ENCODE measurements around the gene CARMIL1.
A peak's percentile ranks its signal among the peaks of the same experiment; 100 is the strongest.

CARMIL1 gene

DNA sequence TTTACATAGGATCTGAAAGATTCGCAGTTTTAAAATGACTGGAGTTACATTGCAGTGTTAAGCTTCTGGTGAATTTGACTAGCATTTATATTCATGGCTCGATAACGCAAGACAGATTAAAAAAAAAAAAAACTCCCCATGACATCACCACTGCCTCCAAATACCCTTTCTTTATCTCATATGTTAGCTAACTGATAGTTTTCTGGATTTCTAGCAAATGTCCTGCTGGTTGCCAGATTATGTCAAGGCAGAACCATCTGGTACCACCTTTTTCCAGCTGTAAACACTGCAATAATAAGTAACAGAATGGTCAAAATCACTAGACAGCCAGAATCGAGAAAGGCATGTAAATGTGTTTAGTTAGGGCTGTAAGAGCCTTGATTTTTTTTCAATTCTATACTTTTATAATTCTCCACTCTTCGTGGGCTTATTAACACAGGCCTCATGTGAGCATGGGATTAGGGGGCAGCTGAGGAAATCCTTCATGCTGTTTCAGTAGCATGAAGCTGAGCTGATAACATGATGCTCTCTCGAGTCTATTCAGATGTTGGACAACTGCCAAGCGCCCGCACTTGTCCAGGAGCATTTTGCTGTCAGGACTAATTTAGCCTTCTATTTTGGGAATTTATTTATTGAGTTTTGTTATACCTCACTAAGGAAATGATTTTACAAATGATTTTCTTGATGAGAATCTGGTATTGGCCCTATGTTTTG, 206.8 kb downstream of the CARMIL1 start:
- DNase-seq: no peak

DNA sequence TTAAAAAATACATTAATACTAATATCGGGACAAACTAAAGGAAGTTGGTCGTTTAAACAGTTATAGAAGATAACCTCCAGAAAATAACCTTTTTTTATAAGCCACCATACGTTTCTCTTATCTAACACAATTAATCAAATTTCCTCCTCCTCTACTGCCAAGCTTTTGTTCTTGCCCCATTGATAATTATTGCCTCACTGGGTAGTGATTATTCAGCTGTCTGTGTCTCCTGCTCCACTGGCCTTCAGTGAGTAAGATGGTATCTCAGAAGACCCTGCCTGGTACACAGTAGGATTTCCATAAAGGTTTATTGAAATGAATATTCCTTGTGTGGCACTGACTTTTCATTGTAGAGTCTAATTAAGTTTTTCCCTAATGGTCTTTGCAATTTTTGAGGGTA, 207.4 kb downstream of the CARMIL1 start:
- no peak for DNase-seq

DNA sequence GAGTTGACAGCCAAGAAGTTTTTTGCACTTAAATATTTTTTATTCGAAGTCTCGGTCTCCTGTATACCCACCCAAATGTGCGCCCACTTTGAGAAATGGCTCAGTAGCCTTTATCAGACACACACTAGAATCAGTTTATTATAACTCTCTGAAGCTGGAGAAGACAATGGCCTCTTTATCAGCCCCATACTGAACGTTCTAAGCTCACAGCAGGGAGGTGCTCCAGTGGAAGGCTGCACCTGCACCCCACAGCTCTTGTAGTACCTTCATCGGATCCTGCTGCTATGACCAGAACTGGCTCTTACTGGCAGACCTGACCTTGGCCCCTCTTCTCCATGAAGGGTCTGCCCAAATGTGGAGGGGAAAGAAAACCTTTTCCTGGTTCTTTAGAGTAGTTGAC, 207.8 kb downstream of the CARMIL1 start:
- DNase-seq: no peak

DNA sequence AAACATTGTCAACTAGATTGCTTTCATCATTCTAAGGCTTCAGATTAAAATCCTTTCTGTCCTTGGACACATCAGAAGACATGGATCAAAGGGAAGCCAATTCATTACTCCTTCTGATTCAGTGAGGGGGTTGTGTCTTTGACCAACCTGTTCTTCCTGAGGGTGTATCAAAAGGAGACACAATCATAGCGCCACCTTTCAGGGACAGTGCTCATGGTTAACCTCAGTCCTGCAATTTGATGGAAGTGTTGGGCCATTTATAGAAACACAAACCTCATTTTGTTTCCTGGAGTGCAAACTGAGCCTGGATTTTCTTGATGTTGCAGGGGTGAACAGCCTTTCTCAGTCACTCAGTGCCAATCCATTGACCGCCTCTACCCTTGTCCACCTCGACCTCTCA, 209.0 kb downstream of the CARMIL1 start:
- DNase-seq: no peak

DNA sequence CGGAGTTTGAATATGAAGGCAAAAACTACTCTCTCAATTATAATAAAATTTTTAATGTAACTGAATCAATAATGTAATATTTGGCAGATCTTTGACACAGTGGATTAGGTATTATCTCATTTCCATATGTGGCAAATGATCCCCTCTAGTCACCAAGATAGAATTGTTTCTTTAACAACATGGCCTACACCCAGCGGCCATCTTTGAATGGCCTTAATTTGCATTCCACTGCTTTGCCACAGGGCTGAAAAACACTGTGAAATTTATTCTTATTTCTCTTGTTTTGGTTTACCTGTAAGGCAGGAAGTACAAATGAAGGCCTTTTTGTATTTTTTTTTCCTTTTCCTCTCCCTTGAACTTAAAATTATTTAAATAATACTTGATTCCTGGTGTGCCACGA, 210.2 kb downstream of the CARMIL1 start:
- DNase-seq: no peak

DNA sequence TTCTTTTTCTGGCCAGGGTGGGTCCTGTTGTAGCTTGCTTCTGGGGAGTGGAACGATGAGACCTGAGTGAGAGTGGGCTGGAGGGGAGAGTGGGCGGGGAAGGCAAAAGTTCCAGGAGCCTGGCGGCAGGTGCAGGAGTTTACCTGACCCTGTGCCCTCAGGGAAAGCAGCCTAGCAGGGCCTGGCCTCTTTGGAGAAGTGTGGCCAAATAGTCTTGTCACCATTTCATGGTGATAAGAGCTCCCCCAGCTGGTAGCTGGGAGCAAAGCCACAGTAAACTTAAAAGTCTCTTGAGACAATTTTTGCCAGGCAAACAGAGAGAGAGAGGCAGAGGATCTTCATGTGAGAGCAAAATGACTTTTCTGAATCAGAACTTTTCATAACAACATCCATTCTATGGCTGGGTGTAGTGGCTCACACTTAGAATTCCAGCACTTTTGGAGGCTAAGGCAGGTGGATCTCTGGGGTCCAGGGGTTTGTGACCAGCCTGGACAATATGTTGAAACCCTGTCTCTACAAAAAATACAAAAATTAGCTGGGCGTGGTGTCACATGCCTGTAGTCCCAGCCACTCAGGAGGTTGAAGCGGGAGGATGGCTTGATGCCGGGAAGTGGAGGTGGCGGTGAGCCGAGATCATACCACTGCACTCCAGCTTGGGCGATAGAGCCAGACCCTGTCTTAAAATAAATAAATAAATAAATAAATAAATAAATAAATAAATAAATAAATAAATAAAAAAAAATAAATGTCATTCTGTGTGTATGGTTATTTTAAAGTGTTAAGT, 211.0 kb downstream of the CARMIL1 start:
- peak; percentile 73 for DNase-seq

DNA sequence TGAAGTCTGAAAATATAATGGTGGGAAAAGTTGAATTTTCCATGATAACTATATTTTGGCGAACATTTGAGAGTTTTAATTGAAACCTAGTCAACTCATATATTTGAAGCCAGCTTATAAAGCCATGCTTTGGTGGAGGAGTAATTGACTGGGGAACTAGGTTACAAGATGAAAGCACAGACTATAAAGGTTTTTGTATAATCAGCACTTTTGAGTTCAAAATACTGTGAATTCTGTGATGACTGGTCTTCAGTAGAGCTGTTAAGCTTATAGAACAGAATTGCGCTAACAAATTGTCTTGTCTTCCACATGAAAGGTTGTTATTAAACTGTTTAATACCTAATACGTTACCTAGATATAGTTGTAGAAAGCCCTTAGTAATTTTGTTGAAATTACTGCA, 213.8 kb downstream of the CARMIL1 start:
- DNase-seq: no peak

DNA sequence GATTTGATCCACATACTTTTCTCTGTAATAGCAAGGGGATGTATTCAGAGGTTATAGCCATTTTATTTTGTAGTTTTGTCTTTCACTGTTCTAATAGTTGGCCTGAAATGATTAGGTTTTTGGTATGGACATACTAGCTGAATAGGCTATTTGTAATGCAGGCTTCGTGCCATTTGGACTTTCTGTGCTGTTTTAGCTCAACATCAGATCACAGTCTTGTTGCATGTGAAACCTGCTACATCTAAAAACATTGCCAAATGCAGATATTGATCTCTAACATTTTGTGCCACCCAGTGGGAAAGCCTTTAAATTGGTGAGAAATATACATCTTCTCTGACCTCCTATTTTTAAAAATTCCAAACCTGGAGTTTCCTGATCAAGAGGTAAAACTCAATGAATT, 215.3 kb downstream of the CARMIL1 start:
- DNase-seq: no peak

DNA sequence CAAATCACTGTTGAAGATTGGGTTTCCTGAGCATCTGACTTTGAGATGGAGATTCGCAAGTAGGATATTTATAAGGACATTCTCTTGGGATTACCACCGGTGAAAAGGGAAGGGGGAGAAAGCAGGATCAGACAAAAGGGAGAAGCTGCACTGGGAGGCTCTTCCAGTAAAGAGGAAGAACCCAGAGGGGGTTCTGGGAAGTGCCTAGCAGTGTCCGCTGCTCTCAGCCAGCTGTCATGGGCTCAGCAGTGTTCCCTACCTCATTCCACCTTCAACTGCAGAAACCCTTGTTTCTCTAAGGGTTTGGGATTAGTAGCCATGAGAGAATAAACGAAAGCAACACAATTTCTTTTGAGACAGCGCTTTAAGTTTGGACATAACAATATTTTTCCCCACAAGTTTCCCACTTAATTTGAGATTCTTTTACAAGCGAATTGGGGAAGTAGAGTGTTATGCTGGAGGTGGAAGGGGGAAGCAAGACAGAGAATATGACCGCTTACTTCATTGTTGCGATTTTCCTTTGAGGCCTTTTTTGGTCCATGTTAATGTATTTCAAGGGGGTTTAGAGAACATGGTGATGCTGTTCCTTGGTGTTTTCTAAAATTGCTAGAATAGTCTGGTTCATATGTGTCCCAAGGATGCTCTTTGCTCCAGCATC, 218.3 kb downstream of the CARMIL1 start:
- no peak for DNase-seq

DNA sequence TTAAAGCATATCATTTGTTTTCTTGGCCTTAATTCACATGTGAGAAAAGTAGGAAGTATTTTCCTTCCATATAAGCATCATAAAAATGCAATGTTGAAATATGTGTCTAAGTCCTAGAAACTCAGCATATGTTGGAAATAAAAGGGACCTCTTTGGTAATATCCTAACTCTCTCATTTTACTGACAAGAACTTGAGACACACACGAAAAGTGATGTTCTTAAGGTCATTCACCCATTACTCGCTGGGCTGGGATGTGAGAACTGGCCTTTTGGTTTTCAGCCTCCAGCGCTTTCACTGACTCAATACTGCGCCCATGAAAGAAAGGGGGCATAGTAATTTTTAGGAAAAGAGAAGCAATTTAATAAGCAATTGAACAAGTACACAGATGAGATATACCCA, 219.3 kb downstream of the CARMIL1 start:
- DNase-seq: no peak

DNA sequence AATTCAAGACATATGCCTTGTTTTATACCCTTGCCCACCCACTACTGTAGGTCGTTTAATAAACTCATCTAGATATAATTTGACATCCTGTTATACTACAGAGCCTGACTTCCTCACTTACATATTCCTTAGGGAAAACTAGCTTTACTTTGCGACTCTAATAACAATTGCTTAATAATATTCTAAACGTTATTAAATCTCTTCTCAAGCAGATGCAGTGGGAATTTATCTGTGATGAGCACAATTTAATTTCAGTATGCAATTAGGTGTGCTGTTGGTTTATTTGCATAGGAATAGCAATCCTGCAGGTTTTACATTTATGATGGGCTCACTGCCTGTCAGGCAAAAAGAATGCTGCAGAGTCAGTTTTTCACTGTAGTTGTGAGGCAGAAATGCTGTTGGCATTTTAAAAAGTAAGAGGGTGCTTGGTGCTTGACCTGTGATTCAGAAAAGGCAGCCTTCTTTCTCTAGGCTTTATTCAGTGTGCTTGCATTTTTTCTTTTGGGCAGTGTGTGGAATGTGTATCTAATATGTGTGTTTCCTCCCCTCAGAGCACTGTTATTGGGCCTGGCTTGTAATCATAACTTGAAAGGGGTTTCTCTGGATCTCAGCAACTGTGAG, 220.6 kb downstream of the CARMIL1 start:
- DNase-seq: peak; percentile 35

DNA sequence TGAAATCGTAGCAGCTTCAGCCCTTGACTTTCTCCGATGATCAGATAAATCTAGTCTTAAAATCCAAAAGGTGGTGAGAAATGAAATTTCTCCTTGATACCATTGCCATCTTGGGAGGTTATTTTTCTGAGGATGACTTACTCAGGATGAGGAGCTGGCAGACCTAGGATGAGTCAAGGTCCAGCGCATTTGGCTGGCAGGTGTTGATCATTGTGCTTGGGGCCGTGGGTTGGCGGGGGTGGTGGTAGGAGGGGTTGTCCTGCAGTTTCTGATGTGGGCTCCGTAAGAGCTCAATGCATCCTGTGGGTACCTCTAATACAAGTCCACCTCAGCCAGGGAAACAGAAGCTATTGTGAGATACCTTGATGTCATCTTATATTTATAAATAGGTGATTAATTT, 224.5 kb downstream of the CARMIL1 start:
- DNase-seq: no peak

DNA sequence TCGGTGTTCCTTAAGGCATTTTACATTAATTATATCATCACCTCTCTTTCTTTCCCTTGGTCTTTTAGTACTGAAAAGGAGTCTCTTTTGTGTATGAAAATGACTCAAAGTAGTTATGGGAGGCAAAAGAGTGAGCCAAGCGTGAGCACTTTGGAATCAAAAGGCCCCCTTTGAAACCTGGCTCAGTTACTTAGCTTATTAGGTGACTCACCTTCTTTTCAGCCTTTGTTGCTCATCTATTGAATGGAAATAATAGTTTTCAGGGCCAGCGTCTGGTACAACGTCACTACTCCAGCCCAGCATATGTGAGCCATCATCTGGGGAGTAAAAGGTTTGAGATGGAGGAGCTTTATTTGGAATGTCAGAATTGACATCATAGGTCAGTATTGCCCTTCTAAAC, 225.5 kb downstream of the CARMIL1 start:
- no peak for DNase-seq

DNA sequence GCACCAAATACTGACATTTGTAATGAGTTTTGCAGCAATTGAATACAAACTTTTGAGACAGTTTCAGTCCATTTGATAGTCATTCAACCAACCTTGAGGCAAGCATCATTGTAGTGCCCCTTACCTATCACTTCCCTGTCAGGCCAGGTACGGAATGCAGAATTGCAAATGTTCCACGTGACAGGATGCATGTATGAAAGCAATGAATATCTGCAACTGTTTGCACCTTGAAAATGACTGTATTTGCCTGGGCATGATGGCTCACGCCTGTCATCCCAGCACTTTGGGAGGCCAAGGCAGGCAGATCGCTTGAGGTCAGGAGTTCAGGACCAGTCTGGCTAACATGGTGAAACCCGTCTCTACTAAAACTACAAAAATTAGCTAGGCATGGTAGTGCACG, 226.8 kb downstream of the CARMIL1 start:
- no peak for DNase-seq

DNA sequence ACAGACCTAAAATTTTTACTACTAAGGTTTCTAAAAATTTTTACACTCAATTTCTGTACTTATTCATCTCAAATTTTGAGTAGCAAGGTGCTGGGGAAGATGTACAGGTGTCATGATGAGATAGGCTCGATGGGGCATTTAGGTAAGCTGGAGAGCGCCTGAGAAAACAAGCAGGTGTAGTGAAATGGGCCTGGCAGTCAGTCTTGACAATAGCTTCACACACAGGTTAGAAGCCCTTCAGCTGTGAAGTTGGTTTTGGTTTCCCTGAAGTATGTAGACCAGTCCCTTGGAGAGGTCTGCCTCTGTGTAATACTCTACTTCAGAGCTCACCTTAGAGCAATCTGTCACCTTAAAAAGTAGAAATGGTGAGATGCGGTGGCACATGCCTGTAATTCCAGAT, 228.9 kb downstream of the CARMIL1 start:
- no peak for DNase-seq

DNA sequence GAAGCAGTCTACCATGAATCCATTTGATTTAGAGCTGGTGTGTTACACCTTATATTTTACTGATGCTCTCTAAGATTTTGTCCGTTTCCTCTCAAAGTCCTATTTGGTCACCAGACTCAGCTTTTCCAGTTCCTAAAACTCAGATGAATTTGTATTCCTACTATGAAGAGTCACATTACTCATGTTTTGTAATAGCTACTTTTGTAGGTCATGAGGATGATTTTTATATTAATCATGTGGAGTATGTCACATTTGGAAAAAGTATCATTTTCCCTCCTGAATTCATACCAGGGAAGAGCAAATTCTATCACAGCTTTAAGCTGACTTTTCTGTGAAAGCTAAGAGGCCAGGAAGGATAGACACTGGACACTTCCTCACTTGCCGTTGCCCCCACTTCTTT, 232.2 kb downstream of the CARMIL1 start:
- DNase-seq: peak; percentile 23

DNA sequence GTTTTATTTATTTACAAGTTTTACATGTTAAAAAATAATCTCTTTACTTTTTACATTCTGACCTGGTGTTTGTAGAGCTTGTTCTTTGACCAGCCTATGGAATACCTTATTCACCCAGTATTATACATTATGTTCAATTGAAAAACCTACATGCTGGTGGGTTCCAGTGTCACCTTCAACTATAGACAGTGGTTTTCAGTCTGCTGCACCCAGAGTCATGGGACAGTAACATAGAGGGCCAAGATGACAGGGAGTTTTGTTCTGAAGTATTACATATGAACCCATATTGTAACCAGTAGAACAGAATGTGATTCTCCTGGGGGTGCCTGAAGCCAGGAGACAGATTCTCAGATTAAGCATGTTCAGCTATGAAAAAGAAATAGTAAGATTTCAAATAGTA, 233.4 kb downstream of the CARMIL1 start:
- no peak for DNase-seq

DNA sequence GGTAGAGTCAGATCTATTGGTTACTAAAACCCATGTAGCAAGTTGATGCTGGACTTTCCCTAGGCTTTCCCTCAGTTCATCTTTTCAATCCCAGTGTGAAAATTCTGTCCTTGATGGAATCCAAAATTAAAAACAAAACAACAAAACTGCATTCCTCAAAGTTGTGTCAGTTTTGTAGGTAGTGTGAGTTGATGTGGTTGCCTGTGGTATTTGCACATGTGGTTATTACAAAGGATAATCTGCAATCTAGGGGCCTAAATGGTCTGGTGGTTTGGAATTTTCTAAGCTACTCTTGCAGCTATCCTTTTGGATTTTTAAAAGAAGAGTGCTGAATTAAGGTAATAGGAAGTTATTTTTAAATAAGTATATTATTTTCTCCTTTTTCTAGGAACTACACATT, 240.7 kb downstream of the CARMIL1 start:
- no peak for DNase-seq

DNA sequence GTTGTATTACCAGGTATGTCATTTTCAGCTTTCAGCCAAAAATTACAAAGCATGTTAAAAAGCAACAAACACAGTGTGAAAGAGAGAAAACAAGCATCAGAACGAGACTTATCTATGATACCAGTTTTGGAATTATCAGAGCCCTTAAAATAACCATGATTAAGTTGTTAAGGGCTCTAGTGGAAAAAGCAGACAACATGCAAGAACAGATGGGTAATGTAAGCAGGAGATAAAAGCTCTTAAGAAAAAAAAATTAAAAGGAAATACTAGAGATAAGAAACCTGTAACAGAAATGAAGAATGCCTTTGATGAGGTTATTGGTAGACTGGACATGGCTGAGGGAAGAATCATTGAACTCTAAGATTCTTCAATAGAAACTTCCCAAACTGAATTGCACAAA, 245.4 kb downstream of the CARMIL1 start:
- DNase-seq: no peak

DNA sequence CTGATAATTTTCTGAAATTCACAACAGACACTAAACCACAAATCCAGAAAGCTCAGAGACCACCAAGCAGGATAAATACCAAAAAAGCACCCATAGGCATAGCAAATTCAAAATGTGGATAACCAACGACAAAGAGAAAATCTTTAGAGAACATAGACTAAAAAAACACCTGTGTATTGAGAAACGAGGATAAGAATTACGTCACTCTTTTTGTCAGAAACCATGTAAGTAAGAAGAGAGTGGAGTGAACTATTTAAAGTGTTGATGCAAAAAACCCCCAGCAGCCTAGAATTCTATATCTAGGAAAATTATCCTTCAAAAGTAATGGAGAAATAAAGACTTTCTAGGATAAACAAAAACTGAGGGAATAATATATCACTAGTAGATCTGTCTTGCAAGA, 245.9 kb downstream of the CARMIL1 start:
- DNase-seq: no peak

DNA sequence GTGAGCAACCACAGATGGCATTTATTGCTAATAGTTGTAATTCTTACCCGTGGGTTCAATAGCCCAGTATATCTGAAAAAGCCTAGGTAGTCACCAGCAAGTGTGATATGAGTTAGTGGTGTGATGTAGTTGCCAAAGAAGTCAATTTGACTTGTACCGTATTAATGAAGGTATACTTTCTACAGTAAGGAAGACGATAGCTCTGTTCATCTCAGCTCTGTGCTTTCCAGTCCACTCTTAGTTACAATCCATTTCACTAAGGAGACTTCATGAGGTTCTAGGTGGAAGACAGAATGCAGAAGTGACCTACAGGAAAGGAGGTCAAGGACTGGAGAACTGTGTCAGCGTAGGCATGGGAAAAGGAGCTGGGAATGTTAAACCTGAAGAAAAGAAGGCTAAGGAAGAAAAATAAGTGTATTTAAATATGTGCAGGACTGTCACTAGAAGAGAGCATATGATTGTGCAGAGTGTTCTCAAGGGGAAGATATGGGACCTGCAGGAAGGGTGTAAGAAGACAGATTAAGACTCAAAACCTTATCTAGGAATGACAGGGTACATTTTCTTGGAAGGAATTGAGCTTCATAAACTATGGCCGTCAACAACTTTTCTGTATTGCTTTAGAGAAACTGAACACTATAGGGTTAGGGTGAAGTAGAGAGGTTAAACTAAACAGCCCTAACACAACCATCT, 255.9 kb downstream of the CARMIL1 start:
- no peak for DNase-seq

DNA sequence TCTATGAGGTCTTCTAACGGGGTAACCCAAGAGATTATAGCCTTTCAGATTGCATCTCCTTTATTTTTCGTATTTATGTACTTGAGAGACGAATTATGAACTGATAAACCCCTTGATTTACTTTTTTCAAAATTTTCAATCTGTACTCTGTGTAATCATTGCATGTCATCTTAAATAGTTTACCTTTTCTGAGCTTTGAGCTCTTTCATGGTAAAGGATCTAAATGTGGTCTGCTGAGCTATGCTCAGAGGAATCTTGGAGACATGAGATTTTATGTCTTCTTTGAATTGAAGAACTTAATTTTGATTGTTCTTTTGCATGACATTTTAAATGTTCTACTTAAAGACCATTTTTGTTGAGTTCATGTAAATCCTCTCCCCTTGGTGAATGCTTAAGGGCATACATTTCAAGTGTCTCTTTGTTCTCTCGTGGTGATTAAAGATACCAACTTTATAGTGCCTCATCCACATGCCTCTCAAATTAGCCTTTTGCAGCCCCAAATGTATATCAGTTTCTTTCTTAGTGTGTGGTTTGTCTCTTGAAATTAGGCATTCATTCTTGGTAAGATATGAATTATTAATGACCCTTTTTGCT, 256.6 kb downstream of the CARMIL1 start:
- DNase-seq: no peak

DNA sequence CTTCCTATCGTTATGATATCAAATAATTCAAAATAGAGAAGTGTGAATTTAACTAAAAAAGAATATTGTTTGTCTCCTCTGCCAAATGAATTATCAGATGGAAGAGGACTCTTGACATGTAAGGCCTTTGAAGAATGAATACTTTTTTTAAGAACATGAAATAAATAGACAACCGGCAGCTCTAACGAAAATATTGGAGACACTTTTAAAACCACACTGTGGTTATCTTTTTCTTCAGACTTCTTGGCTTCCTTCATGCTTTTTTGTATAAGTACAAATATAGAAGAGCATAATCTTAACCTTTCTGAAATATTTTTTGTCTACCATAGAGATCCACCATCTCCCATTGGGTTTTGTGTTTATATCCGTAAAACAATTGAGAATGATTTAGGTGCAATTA, 257.6 kb downstream of the CARMIL1 start:
- no peak for DNase-seq
